NT2/D1 (cell line): ENCODE measurements around the gene MAGI3.

Experiments
- SUZ12 ChIP-seq: IDR thresholded peaks from 2 replicates; pipeline ENCODE4 v1.6.1; 2011; ENCODE audit not compliant: insufficient read length, insufficient read depth; ENCODE audit errors: extremely low read depth
- YY1 ChIP-seq: IDR thresholded peaks from 2 replicates; pipeline ENCODE4 v1.6.1; 2011; ENCODE audit not compliant: insufficient read length, insufficient read depth

DNA sequence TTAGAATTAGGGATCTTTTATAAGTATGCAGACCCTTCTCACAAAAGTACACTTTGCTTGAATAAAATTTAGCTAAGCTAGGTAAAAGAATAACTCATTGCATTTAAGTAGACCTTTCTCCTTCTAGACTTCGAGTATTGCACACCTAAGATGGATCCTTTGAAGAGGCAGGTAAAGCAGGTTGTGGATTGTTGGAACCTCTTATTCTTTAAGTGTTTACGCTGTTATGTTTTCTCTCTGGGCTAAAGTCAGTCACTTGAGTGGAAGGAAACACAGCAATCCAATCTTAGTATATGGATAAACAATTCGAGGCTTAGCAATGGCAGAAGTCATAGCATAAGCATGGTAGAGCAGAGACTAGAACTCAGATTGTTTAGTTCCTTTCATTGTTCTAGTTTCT is 11.4 kb downstream of the MAGI3 start:
- TF ChIP-seq SUZ12 (no peak), YY1 (no peak)
